GM19025 (cell line): ENCODE measurements around the gene BMAL2.

ENCODE experiments used
- ATAC-seq: cut with Tn5 transposase; IDR thresholded peaks from one replicate; pipeline ENCODE4 v1.9.1; 2021; ENCODE audit warnings: mild to moderate bottlenecking, low read depth, moderate library complexity; ENCODE audit not compliant: unreplicated experiment

The BMAL2 gene

DNA sequence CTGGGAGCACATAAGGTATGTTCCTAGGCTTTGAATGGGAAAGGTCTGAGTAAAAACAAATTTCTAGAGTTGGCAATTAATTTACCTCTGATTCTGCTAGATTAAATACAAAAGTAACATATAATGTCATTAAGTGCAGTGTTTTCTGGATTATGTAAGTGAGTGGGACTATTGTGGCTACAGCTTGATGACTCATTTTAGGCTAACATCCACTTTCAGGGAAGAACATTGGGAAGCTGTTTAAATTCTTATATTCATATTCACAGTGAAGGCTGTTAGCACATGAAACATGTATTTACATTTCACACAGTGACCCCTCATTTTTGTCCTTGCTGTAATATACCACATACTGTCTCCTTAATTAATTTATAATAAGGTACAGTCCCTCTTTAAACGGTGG is 13.2 kb upstream of the BMAL2 start:
- no peak for ATAC-seq

- no peak for ATAC-seq
Measured at GRCh38 chr12:27319848-27320247, 12.8 kb upstream of the BMAL2 start.

GRCh38 chr12:27324530-27324929 is 8.1 kb upstream of the BMAL2 start:
- no peak for ATAC-seq

GRCh38 chr12:27330846-27331245 is 1.8 kb upstream of the BMAL2 start:
- ATAC-seq: no peak

DNA sequence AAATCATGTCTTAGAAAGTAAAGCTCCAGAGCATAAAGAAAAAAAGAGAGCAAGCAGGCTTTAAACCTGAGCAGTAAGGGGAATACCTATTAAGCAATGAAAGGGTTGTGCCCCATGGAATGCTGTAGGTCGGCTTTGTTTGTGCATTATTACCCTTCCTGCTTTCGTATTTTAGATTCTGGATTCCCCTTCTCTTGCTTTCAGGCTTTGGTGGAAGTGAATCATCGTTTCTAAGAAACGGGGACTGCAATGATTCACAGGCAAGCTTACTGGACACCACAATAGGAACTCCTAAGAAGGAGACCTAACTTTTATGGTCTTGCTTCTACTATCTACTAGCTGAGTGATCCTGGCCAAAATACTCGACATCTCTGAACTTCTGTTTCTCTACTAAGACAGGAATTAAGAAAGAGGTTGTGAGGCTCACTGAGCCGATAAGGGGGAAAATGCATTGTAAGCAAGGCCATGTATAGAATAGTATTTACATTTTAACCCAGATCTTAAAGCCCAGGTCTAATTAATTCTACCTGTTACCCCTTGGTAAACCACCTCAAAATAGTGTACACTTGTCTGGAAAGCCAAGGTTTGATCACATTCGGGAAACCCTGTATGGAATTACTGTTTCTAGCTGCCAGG is 1.2 kb upstream of the BMAL2 start:
- peak; percentile 28 for ATAC-seq

DNA sequence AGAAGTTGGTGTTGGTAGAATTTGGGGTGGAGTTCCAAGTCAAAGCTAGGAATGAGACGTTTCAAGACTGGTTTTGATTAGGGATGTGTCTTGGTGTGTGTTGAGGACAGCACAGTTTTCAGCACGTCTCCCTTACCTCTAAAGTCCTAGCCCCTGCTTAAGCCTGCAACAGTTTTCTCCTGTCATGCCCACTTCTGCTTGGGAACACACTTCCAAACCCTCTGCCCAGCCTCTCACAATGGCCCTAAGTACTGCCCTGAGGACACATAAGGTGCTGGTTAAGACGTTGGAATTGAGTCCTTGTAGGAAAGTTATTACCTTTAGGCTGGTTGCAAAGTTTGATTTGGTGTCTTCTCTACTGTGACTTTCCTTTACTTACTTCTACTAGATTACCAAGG is 710 bp upstream of the BMAL2 start:
- ATAC-seq: no peak

- ATAC-seq: no peak
Measured at GRCh38 chr12:27332407-27332713, 276 bp upstream of the BMAL2 start.

DNA sequence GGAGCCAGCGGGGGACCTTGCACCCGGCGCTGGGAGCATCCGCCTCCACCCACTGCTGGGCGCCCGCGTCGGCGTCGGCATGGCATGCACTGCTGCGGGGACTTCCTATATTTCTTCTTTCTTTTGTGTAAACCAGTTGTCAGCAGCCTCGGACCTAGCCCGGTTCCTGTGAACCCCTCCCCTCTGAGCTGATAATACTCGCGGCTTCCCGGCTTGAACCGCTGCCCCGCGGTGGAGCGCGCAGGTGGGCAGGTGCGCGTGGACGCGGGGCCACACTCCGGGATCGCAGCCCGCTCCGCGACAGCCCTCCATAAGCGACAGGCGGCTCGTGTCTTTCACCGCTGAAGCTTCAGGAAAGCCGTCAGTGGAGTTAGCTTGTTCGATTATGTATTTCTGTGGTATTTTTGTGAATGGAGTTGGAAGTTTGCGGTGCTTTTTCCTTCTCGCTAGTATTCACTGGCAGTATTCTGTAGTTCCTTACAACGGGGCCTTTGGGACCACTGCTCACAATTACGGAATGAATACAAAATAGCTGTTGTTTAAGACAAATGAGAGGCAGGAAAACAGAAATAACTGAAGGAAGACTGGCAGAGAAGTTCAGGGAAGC is 870 bp downstream of the BMAL2 start:
- peak; percentile 31 for ATAC-seq

DNA sequence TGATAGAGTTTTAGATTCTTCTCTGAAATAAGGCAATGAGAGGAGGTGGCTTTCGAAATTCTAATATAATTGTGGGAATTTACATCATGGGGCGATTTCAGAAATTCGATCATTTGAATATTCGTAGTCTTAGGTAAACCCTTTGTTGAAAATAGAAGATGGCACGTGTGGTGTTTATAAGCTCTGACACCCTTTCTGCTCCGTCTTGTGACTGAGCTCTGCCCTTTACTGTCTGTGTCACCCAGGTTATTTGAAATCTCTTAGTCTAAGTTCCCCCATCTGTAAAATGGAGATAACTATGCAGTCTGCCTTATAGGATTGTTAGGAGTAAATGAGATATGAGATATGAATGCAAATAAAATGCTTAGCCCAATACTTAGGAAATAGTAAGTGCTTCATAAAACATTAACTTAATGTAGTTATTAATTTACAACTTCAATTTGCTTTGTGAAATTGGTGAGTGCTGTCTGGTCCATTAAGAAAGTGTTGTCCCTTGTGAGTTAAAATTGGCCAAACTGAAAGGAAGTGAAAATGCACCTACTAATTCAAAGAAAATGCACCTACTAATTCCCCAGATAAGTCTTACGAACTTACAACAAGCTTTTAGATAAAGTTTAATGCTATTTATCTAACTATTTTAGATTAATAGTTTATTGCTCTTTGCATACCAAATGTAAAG is 1.5 kb downstream of the BMAL2 start:
- ATAC-seq: no peak

- no peak for ATAC-seq
Measured at GRCh38 chr12:27334721-27335082, 2.1 kb downstream of the BMAL2 start.

- no peak for ATAC-seq
Measured at GRCh38 chr12:27335364-27336281, 3.0 kb downstream of the BMAL2 start.

- no peak for ATAC-seq
Measured at GRCh38 chr12:27336282-27336653, 3.6 kb downstream of the BMAL2 start.

GRCh38 chr12:27337376-27337775 is 4.7 kb downstream of the BMAL2 start:
- no peak for ATAC-seq

GRCh38 chr12:27338473-27338872 is 5.8 kb downstream of the BMAL2 start:
- ATAC-seq: no peak

DNA sequence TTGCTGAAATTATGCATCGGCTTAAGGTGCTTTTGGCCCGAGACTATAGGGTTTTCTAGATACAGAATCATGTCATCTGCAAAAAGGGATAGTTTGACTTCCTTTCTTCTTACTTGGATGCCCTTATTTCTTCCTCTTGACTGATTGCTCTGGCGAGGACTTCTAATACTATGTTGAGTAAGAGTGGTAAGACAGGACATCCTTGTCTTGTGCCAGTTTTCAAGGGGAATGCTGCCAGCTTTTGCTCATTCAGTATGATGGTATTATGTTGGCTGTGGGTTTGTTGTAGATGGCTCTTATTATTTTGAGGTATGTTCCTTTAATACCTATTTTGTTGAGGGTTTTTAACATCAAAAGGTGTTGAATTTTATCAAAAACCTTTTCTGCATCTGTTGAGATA is 8.3 kb downstream of the BMAL2 start:
- ATAC-seq: no peak

GRCh38 chr12:27342536-27342935 is 9.9 kb downstream of the BMAL2 start:
- ATAC-seq: no peak

DNA sequence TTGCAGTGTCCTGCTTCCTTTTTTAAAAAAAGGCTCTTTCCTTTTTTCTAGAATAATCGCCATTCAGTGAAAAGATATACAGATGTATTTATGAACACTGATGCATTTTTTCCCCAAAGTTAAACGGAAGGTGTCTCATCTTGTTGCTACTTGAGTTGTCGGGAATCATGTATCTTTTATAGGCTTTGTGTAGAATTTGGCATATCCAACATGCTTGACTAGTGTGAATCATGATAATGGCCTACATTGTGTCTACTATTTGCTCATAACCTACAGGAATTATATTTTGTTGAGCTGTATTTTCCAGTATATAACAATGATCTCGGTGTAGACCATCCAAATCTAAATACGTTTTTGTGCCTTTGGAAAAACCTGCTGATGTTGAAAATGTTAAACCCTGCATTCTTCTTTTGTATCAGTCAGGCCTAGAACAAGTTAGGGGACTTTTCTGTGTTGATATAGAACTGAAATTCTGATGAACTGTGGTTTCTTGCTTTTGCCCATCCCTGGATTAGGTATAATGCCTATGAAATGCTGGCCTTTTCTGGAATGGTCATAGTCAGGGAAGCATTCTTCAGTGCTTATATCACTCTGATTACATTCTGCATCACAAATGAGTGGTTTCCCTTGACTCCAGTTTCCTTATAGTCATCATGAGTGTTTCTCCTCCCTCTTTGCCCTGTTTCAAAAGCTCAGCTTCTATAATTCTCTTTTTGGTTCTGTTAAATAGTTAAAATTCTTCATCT is 10.8 kb downstream of the BMAL2 start:
- ATAC-seq: no peak

DNA sequence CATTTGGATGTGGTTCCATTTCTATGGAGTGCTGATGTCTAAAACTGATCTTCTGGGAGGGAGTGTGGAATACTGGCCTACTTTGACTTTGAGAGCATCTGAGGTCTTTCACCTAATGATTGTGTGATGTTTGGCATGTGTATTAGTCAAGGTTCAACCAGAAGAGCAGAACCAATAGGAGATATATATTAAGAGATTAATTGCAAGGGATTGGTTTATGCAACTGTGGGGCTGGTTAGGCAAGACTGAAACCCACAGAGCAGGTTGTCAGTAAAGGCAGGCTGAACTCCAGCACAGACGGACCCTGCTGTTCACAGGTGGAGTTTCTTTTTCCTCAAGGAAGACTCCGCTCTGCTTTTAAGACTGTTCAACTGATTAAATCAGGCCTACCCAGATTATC is 11.6 kb downstream of the BMAL2 start:
- no peak for ATAC-seq

- ATAC-seq: no peak
Measured at GRCh38 chr12:27344760-27345159, 12.1 kb downstream of the BMAL2 start.

GRCh38 chr12:27345376-27345775 is 12.7 kb downstream of the BMAL2 start:
- ATAC-seq: no peak

DNA sequence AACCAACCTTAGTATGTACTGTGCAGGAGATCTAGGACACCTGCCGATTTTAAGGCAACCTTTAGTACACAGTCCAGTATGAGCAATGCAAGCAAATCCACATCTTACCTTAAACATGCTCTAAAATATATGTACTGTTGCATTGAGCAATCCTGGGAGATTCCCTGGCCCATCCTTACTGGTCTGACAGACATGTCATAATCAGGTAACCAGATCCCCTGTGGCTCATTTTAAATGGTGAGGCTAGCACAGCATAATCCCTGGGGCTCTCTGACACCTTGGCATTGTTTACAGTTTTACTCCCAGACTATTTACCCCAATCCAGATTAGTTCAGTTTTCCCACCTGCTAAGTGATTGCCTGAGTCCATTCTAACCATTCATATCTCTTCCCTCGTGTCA is 15.1 kb downstream of the BMAL2 start:
- no peak for ATAC-seq
